GM23248 (cell line): ENCODE results near the gene POU3F3. TPM values are rescaled to one million over a fixed set of nuclear protein-coding genes. Genes with fewer than 3 reads are reported as not detected.

Source experiments
- DNase-seq: peaks from one replicate; pipeline ENCODE4 v3.0.0-alpha.2; 2015
- H2AFZ ChIP-seq: fragments of 200-600 bp; sonication (generic); 2 replicates; pipeline ENCODE4 v1.6.1; 2016; ENCODE audit warnings: antibody characterized with exemption
- H3F3A ChIP-seq: fragments of 200-600 bp; sonication (generic); 2 replicates; pipeline ENCODE4 v1.6.1; 2016; ENCODE audit warnings: mild to moderate bottlenecking, antibody characterized with exemption, mixed run types; ENCODE audit not compliant: insufficient read depth
- H3K27ac ChIP-seq: fragments of 200-600 bp; sonication (generic); 2 replicates; pipeline ENCODE4 v1.5.1; 2016; ENCODE audit warnings: mild to moderate bottlenecking
- H3K27me3 ChIP-seq: fragments of 200-600 bp; sonication (generic); replicated peaks from 2 replicates; pipeline ENCODE4 v1.6.1; 2016; ENCODE audit warnings: mild to moderate bottlenecking; ENCODE audit not compliant: insufficient read depth
- H3K36me3 ChIP-seq: fragments of 200-600 bp; sonication (generic); 2 replicates; pipeline ENCODE4 v1.6.1; 2016; ENCODE audit warnings: low read depth, mild to moderate bottlenecking
- H3K4me1 ChIP-seq: fragments of 200-600 bp; sonication (generic); 2 replicates; pipeline ENCODE4 v1.6.1; 2016; ENCODE audit warnings: mild to moderate bottlenecking; ENCODE audit not compliant: insufficient read depth
- H3K4me2 ChIP-seq: fragments of 200-600 bp; sonication (generic); one replicate; pipeline ENCODE4 v1.6.1; 2016; ENCODE audit warnings: mild to moderate bottlenecking; ENCODE audit not compliant: unreplicated experiment
- H3K4me3 ChIP-seq: fragments of 200-600 bp; sonication (generic); 2 replicates; pipeline ENCODE4 v1.5.1; 2016; ENCODE audit warnings: mild to moderate bottlenecking
- H3K79me2 ChIP-seq: fragments of 200-600 bp; sonication (generic); 2 replicates; pipeline ENCODE4 v1.6.1; 2016; ENCODE audit warnings: mild to moderate bottlenecking; ENCODE audit not compliant: insufficient read depth
- H3K9ac ChIP-seq: fragments of 200-600 bp; sonication (generic); 2 replicates; pipeline ENCODE4 v1.6.1; 2016; ENCODE audit warnings: mild to moderate bottlenecking
- H3K9me2 ChIP-seq: fragments of 200-600 bp; sonication (generic); 2 replicates; pipeline ENCODE4 v1.6.1; 2016; ENCODE audit warnings: mixed run types, mild to moderate bottlenecking, moderate library complexity; ENCODE audit not compliant: insufficient read depth
- H3K9me3 ChIP-seq: fragments of 200-600 bp; sonication (generic); one replicate; pipeline ENCODE4 v1.6.1; 2017; ENCODE audit warnings: low read depth
- H4K20me1 ChIP-seq: fragments of 200-600 bp; sonication (generic); 2 replicates; pipeline ENCODE4 v1.6.0; 2016; ENCODE audit not compliant: insufficient read depth
- EZH2 ChIP-seq: fragments of 200-600 bp; sonication (generic); IDR thresholded peaks from 2 replicates; pipeline ENCODE4 v1.6.1; 2018; ENCODE audit warnings: antibody characterized with exemption, mild to moderate bottlenecking; ENCODE audit not compliant: insufficient read depth, poor library complexity, severe bottlenecking
- EZH2phosphoT487 ChIP-seq: fragments of 200-600 bp; sonication (generic); IDR thresholded peaks from 2 replicates; pipeline ENCODE4 v1.6.1; 2018; ENCODE audit warnings: antibody characterized with exemption, moderate library complexity, mild to moderate bottlenecking, low read depth; ENCODE audit not compliant: insufficient read depth
- WGBS, 2 experiments: methylation state at CpG; one replicate each; pipeline ENCODE4 v1.1.6; 2015 to 2017; ENCODE audit warnings: low lambda C conversion rate in 2 of 2, low coverage in 1 of 2; ENCODE audit errors: missing lambda C conversion rate in 2 of 2; 5-methylcytosine and 5-hydroxymethylcytosine counted together
- in situ Hi-C: fragments of 300-500 bp; cut with MboI; formaldehyde crosslinking; loops from 2 replicates; pipeline ENCODE4 v1.15.0; 2020
- polyA plus RNA-seq: library from polyadenylated mRNA; unstranded; fragments of >200 nt; fragmentation: Nextera tagmentation; extraction: Ambion mirVana; gene quantifications from 2 replicates; pipeline ENCODE4 v1.2.1, GENCODE V29; 2016
- total RNA-seq: library from RNA; depleted of rRNA; stranded (reverse); fragments of >200 nt; shearing (Covaris generic); gene quantifications from 2 replicates; pipeline ENCODE4 v1.2.3, GENCODE V29; 2014

POU3F3 gene
- total and polyA plus RNA-seq, 2 experiments from 2014 or later: not detected

- DNase-seq: no peak
- Histone ChIP-seq H3K27ac (no peak overlapping the region), H2AFZ (no peak overlapping the region), H3K4me1 (no peaks in the 10 kb centered on the region), H3K4me3 (no peak overlapping the region), H3K4me2 (no peak overlapping the region), H3K9me3 (no peaks in the 10 kb centered on the region), H3K79me2 (no peaks in the 10 kb centered on the region), H3F3A (no peaks in the 10 kb centered on the region), H3K9ac (no peak overlapping the region), H3K27me3 (no peaks in the 10 kb centered on the region), H4K20me1 (no peaks in the 10 kb centered on the region), H3K36me3 (no peaks in the 10 kb centered on the region), H3K9me2 (no peaks in the 10 kb centered on the region)
- in situ Hi-C loops: no loop called here
- 50% methylated on average over 5 of the region's 5 CpGs for WGBS, 2 experiments
- TF ChIP-seq EZH2phosphoT487 (no peak), EZH2 (no peak)
Measured at GRCh38 chr2:104885119-104885782, 31.3 kb downstream of the POU3F3 start.

DNA sequence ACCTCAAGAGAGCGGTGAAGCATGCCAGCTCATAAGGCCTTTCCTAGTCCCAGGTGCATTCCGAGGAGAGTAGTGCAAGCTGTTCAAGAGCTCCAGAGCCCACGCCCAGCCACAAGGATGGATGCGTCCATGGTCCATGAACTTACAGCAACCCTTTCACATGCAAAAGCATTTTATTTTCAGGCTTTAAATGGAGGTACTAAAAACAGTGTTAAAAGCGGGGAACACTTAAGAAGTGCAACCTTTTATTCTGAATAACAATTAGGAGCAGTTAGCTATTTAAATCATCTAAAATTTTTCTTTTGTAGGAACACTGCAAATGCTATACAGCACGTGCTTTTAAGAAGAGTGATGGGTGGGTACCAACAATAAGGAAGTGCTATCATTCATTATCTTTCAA lies 33.8 kb downstream of the POU3F3 start:
- in situ Hi-C loops: no loop called here
- WGBS, 2 experiments: 46 to 47% methylated on average over 6 of the region's 6 CpGs
- H3K27ac ChIP-seq: no peak overlapping the region
- TF ChIP-seq EZH2 (no peak), EZH2phosphoT487 (no peak)
- no peak for DNase-seq
- H3K4me3 ChIP-seq: no peak overlapping the region
- H3K9ac ChIP-seq: no peak overlapping the region
- H3K9me2 ChIP-seq: no peaks in the 10 kb centered on the region
- H3K36me3 ChIP-seq: no peaks in the 10 kb centered on the region
- no peaks in the 10 kb centered on the region for H3K9me3 ChIP-seq
- H3K4me2 ChIP-seq: no peak overlapping the region
- H2AFZ ChIP-seq: no peak overlapping the region
- no peaks in the 10 kb centered on the region for H3F3A ChIP-seq
- no peaks in the 10 kb centered on the region for H4K20me1 ChIP-seq
- H3K4me1 ChIP-seq: no peaks in the 10 kb centered on the region
- H3K79me2 ChIP-seq: no peaks in the 10 kb centered on the region
- no peaks in the 10 kb centered on the region for H3K27me3 ChIP-seq

DNA sequence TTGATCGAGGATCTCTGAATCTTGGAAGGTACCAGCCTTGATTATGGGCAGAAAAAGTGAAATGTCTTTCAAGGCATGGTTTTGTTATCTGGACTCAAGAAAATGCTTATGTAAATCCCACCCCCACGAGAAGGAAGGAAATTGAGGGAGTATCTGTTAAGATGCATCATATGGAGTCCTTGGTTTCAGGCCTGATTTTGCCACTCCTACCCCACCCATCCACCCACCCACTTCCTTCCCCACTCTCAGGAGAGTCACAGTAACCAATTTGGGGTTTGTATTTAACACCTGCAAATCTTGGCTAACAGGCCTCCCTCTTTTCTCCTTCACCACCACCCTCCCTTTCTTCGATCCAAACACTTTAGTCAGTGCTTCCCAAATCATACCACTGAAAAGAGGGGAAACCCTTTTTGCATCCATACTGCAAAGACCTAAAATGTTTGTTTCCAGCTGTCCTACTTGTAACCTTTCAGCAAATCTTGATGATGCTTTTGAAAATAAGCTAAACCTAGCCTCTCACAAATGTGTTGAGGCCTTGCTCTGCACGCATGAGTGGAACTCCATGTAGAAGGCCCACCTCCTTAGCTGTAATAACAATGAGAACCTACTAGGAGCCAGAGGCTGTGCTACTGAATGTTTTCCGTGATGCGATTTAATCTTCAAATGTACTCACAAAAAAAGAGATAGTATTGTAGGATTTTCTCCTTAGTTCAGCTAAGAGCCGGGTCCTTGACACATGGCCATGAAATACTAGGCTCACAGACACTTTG lies 34.8 kb downstream of the POU3F3 start:
- Histone ChIP-seq H3K9me3 (no peaks in the 10 kb centered on the region), H3K4me2 (no peak overlapping the region), H3K27me3 (no peaks in the 10 kb centered on the region), H4K20me1 (no peaks in the 10 kb centered on the region), H3K36me3 (no peaks in the 10 kb centered on the region), H3K9ac (no peak overlapping the region), H3K4me1 (no peaks in the 10 kb centered on the region), H3K27ac (no peak overlapping the region), H3F3A (no peaks in the 10 kb centered on the region), H3K4me3 (no peak overlapping the region), H2AFZ (no peak overlapping the region), H3K79me2 (no peaks in the 10 kb centered on the region), H3K9me2 (no peaks in the 10 kb centered on the region)
- in situ Hi-C loops: no loop called here
- DNase-seq: no peak
- WGBS, 2 experiments: 54 to 61% methylated on average over 7 of the region's 7 CpGs
- TF ChIP-seq EZH2 (no peak), EZH2phosphoT487 (no peak)

DNA sequence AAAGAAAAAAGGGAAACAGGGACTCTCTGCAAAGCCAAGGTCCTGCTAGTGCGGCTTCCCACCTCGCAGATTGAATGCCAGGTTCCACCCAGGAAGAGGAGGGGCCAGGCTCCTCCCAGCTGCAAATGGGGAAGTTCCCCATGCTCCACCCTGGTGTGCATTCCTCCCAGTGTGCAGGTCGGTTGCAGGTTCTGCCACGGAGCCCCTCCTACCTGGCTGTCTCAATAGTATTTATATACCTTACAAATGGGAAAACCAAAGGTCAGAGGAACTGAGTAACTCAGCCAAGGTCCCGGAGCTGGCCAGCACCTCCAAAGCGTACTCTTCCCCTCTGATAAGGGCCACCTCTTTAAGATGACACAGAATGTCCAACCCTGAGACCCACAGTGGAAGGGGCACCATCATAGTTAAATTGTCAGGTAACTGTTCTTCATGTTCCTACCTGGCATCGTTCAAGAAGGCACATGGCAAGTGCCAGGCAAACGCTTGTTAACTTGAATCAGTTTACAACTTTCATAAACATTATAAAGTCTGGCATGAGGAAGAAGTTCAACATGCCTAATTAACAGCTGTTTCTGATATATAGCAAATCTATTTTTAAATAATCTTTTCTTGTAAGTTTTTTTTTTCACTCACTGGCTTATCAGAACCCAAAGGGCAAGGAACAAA lies 35.5 kb downstream of the POU3F3 start:
- H4K20me1 ChIP-seq: no peaks in the 10 kb centered on the region
- H3F3A ChIP-seq: no peaks in the 10 kb centered on the region
- no peaks in the 10 kb centered on the region for H3K4me1 ChIP-seq
- in situ Hi-C loops: no loop called here
- no peak overlapping the region for H3K4me3 ChIP-seq
- TF ChIP-seq EZH2phosphoT487 (no peak), EZH2 (no peak)
- H3K9me2 ChIP-seq: no peaks in the 10 kb centered on the region
- H2AFZ ChIP-seq: no peak overlapping the region
- no peaks in the 10 kb centered on the region for H3K79me2 ChIP-seq
- no peak overlapping the region for H3K27ac ChIP-seq
- H3K4me2 ChIP-seq: no peak overlapping the region
- no peak for DNase-seq
- H3K36me3 ChIP-seq: no peaks in the 10 kb centered on the region
- no peaks in the 10 kb centered on the region for H3K27me3 ChIP-seq
- no peaks in the 10 kb centered on the region for H3K9me3 ChIP-seq
- no peak overlapping the region for H3K9ac ChIP-seq
- WGBS, 2 experiments: 30 to 37% methylated on average over 8 of the region's 8 CpGs
